ENCODE results near the gene CEL.

CEL gene

DNA sequence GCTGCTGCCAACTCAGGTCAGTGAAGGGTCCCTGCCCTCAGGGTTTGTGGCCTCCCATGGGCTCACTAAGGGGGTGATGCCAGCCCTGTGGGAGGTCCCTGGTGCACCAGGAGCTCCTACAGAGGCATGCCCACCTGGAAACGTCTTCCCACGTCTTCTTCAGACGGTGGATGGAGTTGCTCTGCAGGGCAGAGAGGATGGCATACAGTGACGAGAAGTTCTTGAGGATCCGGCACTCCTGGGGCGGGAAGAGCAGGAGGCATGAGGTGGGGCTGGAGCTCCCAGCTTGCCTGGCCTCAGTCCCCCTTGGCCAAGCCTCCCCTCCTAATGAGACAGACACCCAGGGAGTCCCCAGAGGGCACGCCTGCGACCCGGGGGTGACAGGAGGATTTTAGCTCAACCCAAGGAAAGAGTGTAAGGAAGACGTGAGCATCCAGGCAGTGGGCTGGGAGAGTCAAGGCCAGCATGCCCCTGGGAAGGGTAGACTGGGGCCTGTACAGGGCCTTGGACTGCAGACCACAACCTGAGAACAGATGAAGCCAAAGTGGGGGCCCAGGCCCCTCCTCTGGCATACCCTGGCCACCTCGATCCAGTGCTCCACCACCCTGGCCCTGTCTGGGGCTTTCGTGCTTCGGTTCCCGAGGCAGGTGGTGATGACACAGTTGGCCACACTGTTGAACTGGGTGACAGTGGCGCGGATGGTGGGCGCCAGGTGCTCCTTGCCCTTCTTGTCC, 44.9 kb downstream of the CEL start:
- DNase-seq = no peak

- DNase-seq = no peak
Observed at GRCh38 chr9:133107245-133107722, 45.5 kb downstream of the CEL start.

DNA sequence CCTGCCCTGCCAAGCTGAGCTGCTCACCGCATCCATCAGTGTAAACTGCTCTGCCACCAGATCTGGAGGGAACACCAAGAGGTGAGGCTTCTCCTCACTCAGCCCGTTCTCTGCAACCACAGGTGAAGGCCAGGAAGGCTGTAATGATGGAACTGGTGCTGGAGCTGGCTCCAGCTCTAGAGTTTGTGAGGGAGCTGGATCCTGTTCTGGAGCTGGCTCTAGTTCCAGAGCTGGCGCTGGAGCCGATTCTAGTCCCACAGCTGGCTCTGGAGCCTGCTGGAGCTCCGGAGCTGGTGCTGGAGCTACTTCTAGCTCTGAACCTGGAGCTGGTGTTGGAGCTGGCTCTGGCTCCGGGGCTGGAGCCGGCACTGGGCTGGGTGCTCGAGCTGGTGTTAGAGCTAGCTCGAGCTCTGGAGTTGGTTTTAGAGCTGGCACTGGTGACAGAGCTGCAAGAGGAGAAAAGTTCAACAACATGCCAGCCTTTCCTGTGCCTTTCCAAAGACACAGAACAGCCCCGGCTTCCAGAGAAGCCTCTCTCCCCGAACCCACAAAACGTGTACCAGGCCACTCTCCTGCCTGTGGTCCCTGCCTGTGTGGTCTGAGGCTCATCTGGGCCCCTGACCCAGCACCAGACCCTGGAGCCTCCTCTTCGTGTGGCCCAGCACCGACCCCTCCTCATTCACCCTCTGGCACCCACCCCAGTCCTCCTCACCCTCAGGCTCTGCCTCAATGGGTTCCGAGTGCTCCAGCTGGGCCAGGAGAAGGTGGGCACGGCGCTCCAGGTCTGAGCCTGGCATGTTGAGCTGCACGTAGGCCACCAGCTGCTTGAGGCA, 46.4 kb downstream of the CEL start:
- no peak for DNase-seq

DNA sequence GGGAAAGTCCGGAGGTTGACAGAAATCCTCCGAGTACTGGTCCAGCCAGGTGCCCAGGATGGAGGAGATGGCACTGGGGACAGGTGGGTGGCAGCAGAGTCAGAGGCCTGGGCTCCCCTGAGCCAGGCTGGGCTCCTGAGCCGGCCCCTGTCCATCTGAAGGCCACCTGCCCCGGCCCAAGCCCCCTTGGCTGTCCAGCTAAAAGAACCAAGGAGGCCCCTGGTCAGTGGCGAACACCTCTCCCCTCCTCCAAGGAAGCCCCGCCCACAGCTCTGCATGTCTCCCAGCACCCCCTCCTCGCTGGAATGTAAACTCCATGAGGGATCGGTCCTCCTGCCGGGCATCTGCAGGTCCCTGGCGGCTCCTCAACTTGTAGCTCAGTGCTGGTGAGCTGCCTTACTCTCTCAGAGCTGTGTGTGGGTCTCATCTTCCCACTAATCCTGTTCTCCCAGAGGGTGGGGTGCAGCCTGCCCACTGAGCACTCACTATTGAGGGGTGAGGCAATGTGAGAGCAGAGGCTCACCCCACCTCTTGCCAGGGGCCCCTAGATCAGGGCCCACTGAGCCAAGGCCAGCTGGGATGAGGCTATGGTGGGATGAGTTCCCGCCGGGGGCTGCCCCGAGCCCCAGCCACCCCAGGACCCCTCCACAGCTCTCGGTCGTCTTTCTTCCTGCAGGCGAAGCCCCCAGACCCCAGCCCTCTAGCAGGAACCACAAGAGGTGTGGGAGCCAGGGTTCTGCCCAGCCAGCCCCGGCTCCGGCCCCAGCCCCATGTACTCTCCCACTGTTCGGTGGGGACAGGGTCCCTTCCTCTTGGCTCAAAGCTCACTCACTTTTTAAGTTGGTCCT, 47.2 kb downstream of the CEL start:
- no peak for DNase-seq

- no peak for DNase-seq
Observed at GRCh38 chr9:133109931-133110650, 48.3 kb downstream of the CEL start.

DNA sequence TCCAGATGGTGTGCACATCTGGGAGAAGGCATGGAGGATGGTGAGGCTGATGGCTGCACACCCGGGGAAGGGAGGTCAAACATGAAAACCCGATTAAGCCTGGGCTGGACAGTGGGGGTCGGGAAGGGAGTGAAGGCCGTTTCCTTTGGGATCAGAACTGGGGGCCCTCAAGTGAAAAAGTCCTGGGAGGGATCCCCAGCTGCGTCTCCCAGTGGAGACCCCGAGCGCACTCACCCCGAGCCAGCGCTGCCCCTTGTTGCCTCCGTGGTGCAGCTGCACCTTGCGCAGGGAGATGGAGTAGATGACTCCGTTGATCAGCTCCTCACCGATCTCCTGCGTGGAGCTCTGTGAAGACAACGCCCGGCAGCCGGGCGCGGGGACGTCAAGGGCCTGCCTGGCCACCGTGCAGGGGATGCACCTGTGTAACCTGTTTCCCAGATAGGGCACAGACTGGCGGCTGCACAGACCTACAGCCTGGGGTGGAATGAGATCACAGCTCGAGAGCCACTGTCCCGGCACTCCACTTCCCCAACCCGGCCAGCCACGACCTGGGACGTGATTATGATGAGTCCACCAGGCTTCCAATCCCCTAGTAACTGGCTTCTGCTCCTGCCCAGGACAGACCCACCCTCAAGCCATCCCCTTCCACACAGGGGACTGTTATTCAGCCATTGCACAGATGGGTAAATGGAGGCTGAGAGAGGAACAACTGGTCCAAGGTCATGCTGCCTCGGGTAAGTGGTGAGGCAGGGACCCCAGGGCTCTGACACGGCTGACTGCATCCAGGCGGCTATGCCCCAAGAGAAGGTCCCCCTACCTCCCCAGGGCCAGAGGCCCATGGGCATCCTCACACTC, 50.3 kb downstream of the CEL start:
- DNase-seq = no peak

DNA sequence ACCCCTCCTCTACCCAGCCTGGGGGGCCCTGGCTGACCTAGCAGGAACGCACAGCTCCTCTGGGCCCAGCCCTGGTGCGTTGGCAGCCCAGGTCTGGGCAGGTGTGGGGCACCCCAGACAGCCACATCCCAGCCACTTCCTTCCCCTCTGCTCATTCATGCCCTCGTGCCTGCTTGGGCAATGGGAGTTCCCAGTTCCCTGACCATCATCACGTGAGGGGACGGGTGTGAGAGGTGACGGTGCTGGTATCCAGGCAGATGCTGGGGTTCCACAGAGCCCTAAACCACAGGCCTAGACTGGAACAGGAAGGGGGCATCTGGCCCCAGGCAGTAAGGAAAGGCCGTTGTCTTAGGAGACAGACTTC, 50.9 kb downstream of the CEL start:
- no peak for DNase-seq

GRCh38 chr9:133113163-133113948, 51.6 kb downstream of the CEL start:
- DNase-seq = no peak

GRCh38 chr9:133113949-133114885, 52.4 kb downstream of the CEL start:
- no peak for DNase-seq

DNA sequence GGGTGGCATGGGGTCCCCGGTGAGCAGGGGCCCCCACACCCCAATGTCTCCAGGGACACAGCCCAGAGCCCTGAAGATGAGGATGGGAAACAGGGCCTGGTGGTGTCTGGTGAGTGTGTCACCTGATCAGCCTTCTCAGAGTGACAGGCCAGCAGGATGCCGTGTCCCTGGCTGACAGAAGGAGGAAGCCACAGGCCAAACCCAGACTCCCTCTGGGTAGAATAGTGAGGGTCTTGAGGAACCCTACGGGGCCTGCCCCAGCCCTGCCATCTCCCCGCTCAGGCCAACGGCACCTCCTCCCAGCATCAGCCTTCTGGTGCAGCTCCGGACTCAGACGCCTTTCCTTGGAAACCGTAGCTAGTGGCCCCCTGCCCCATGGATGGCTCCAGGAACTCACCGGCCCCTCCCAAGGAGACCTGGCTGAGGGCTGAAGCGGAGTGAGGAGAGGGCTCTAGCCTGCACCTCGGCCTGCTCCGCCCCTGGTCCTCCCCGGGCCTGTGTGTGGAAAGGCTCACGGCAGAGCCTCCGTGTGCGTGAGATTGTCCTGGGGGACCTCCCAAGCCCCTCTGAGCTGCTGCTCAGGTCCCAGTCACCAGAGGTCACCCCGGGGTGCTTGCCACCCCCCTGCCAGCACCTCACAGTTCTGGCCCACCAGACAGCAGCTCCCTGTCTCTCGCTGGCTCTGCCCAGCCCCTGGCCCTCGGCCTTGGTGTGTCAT, 53.3 kb downstream of the CEL start:
- no peak for DNase-seq

- DNase-seq = peak in 3 of 4 experiments; percentile 21 to 51 (median 29)
Observed at GRCh38 chr9:133115604-133116345, 54.0 kb downstream of the CEL start.

GRCh38 chr9:133116346-133117231, 54.8 kb downstream of the CEL start:
- DNase-seq = no peak

DNA sequence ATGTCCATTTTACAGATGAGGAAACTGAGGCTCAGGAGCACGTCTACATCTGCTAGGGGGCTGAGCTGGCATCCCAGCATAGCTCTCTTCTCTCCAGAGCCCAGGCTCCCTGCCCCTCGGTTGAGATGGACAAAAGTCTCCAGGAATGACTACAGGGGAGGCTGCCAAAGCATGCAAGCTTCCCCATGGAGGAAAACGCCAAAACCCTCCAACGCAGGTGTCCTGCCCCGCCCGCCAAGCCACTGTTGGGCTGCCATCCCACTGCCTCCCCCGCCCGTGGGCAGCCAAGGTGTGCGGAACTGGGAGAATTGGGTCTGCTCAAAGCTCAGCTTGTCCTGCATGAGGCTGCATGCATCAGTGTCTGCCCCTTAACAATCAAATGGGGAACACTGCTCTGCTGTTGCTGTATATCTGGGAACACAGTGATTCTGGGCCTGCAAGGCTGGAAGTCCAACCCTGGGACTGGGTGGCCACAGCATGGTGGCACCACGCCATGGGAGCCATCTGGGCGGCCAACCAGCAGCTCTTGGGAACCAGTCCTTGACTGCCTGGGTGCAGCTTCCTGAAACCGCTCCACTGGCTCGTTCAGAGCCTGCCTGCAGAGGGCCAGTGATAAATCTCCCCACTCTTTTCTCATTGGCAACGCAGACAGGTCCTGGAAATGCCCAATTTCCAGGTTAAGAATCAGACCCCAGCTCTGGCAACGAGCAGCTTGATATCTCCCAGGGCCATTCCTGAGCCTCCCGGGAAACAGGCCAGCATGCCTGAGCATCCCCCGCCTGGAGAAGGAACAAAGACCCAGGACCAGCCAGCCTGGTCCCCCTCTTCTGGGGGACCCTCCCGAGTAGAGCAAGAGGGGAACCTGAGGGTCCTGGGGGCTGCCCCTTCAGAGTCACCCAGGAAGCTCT, 55.7 kb downstream of the CEL start:
- DNase-seq = no peak

GRCh38 chr9:133118179-133118520, 56.4 kb downstream of the CEL start:
- no peak for DNase-seq

DNA sequence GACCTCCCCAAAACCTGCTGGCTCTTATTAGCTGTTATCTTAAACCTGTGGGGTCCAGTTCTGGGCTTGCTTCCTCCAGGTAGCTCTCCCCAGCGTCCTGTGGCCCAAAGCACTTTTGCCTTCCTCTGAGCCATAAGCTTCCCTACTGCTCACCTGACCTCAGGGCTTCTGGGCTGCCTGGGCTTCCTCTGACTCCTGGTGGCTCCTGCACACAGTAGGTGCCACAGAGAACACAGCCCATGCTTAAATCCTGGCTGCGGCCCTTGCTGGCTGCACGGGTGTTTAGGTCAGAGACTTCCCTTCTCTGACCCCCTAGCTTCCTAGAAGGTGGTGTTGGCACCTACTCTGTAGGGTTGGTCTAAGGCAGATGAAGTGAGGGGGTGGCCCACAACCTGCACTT, 56.8 kb downstream of the CEL start:
- no peak for DNase-seq

Data from activated CD4-positive, CD25-positive, alpha-beta regulatory T cell (primary cell).